NB4 (cell line): ENCODE data around the gene DAB2IP.
A peak's percentile ranks its signal among the peaks of the same experiment; 100 is the strongest.

ENCODE experiments used
- DNase-seq: peaks from one replicate; pipeline ENCODE4 v3.0.0; 2010; ENCODE audit warnings: low read depth
- H3K4me3 ChIP-seq: one replicate; pipeline ENCODE4 v1.5.1; 2011; ENCODE audit warnings: mild to moderate bottlenecking, low read depth, low read length, moderate library complexity
- CTCF ChIP-seq: IDR thresholded peaks from one replicate; pipeline ENCODE4 v1.5.1; 2012; ENCODE audit warnings: low read depth, low read length
- MYC ChIP-seq: IDR thresholded peaks from 2 replicates; pipeline ENCODE4 v1.6.1; 2011; ENCODE audit warnings: low read depth, low read length
- POLR2A ChIP-seq: IDR thresholded peaks from 2 replicates; pipeline ENCODE4 v1.6.1; 2011; ENCODE audit warnings: mild to moderate bottlenecking; ENCODE audit not compliant: insufficient read length; ENCODE audit errors: extremely low read depth
- TF ChIP-seq, protein P1 (sequence below): IDR thresholded peaks from 2 replicates; pipeline ENCODE4 v1.6.1; 2011; ENCODE audit warnings: low read depth, low read length

DAB2IP gene

DNA sequence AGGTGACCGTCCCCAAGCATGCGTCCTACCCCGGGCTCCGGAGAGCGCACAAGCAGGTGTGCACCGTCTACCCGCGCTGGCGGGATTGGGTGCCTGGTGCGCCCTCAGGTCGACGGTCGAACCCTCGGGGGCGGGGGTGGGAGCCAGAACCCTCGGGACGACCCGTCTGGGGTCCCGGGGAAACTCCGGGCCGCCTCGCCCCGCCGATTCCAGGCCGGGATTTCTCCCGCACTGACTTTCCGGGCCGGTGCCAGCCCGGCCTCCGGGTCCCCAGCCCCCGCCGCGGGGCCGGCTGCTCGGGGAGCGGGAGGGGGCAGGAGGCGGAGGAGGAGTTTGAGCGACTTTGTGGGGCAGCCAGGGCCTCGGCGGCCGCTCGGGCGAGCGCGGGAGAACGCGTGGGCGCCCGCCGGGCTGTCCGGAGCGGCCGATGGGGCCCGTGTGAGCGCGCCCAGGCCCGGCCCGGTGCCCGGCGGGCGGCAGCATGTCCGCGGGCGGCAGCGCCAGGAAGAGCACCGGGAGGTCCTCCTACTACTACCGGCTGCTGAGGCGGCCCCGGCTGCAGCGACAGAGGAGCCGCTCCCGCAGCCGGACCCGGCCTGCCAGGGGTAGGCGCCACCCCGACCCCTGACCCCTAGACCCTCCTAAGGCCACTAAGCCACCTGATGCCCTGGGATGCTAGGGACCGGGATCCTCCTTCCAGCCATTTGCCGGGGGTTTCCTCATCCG lies at the start of gene DAB2IP:
Gene DAB2IP (plus strand): TSS at position 340 of the 726 bp plus-strand sequence. CDS start 142 bp downstream, at position 482.
- peak within 1 kb of the TSS; percentile 56 for H3K4me3 ChIP-seq
- TF ChIP-seq CTCF = no peak
- TF ChIP-seq, protein P1, sequence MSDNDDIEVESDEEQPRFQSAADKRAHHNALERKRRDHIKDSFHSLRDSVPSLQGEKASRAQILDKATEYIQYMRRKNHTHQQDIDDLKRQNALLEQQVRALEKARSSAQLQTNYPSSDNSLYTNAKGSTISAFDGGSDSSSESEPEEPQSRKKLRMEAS = no peak
- peak; percentile 38 for TF ChIP-seq POLR2A
- peak; percentile 68 for DNase-seq

GRCh38 chr9:121603028-121603427 lies 48.4 kb upstream of the DAB2IP start:
- no peak overlapping the region for H3K4me3 ChIP-seq
- TF ChIP-seq, protein P1 = no peak
- TF ChIP-seq MYC (no peak), POLR2A (no peak), CTCF (no peak)
- no peak for DNase-seq

DNA sequence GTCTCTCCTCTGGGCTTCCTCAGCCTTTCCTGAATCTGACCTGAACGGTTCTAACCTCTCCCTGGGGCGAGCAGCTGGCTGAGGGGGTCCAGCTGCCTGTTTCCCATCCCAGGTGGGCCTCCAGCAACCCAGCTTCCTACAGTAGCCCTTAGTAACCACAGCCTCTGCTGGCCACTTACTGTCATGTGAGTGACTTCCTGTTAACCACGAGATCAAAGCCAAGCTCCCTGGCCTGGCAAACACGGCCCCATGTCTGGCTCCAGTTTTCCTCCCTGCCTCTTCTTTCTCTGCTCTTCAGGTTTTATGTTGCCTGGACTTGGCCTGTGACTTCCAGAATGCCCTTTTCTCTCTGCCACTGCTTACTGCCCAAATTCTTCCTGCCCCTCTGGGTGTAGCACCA lies 47.2 kb upstream of the DAB2IP start:
- TF ChIP-seq MYC = no peak
- no peak for TF ChIP-seq CTCF
- TF ChIP-seq, protein P1 = peak; percentile 42; the same call in 1 of the 2 replicates
- no peak for TF ChIP-seq POLR2A
- no peak overlapping the region for H3K4me3 ChIP-seq
- DNase-seq = peak; percentile 47

DNA sequence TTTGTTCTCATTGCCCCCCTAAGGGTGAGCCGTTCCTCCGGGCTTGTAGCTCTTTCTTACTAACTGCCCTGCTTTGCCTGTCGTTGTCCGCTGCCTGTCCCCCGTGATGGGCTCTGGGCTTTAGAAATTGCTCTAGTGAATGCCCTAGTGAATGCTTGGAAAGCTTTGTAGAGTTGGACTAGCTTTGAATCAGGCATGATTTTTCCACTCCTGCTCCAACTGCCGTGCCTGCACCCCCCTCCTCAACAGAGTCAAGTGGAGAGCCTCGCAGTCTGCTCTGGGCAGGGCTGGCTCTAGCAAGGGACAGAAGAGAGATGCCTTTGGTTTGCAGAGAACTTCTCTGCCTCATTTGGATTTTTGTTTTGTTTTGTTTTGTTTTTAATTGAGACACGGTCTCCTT lies 46.8 kb upstream of the DAB2IP start:
- DNase-seq = no peak

DNA sequence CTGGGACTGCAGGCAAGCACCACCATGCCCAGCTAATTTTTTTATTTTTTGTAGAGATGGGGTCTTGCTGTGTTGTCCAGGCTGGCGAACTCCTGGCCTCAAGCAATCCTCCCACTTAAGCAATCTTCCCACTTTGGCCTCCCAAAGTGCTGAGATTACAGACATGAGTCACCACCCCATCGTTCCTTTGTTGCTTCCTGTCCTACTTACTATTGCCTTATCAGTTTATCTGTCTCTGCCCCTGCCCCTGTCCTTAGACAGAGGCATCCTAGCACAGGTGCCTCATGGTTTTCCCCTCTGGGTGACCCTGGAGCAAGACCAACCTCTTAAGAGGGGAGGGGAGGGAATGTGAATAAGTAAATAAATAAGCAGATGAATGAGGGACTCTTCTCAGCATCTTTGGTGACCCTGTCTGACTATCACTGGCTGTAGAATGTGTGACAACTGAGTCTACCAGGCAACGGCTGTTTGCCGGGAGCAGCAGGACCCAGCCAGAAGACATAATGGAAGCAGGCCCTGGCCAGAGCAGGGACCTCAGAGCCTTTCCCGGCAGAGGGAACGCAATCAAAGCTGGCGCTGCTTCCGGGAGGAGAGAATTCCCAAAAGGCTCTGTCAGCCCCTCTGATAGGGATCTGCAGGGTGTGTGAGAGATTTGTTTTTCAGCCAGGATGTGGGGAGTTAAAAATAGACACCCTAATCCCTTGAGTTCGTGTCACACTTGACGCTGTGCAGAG lies 43.8 kb upstream of the DAB2IP start:
- TF ChIP-seq, protein P1 = no peak
- no peak for TF ChIP-seq MYC
- no peak for TF ChIP-seq CTCF
- no peak for TF ChIP-seq POLR2A
- peak; percentile 59 for DNase-seq
- H3K4me3 ChIP-seq = no peak overlapping the region

More for the DNA sequence above, 46.8 kb upstream of the DAB2IP start:
- TF ChIP-seq, protein P1 = no peak
- no peak for TF ChIP-seq MYC
- no peak for TF ChIP-seq CTCF
- no peak for TF ChIP-seq POLR2A
- no peak overlapping the region for H3K4me3 ChIP-seq
